Coronary artery (tissue), 2 donors: Measurements from ENCODE around the gene SMIM12.

ENCODE experiments used
- DNase-seq: peaks from one replicate; pipeline ENCODE4 v3.0.0-alpha.2; 2017; ENCODE audit warnings: low spot score
- H3K27ac ChIP-seq, 2 donors: fragments of 200-600 bp; sonication (generic); one replicate each; pipeline ENCODE4 v1.5.1; 2016 to 2019
- H3K4me3 ChIP-seq: fragments of 200-600 bp; sonication (generic); 2 replicates; pipeline ENCODE4 v1.5.1; 2016; ENCODE audit warnings: mild to moderate bottlenecking, moderate library complexity
- TF ChIP-seq, protein P1 (sequence below): fragments of 200-600 bp; sonication (generic); IDR thresholded peaks from one replicate; pipeline ENCODE4 v1.5.1; 2019; ENCODE audit warnings: antibody characterized with exemption

SMIM12 gene

GRCh38 chr1:34806396-34806795 is 53.2 kb downstream of the SMIM12 start:
- no peak for DNase-seq
- TF ChIP-seq, protein P1, sequence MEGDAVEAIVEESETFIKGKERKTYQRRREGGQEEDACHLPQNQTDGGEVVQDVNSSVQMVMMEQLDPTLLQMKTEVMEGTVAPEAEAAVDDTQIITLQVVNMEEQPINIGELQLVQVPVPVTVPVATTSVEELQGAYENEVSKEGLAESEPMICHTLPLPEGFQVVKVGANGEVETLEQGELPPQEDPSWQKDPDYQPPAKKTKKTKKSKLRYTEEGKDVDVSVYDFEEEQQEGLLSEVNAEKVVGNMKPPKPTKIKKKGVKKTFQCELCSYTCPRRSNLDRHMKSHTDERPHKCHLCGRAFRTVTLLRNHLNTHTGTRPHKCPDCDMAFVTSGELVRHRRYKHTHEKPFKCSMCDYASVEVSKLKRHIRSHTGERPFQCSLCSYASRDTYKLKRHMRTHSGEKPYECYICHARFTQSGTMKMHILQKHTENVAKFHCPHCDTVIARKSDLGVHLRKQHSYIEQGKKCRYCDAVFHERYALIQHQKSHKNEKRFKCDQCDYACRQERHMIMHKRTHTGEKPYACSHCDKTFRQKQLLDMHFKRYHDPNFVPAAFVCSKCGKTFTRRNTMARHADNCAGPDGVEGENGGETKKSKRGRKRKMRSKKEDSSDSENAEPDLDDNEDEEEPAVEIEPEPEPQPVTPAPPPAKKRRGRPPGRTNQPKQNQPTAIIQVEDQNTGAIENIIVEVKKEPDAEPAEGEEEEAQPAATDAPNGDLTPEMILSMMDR, result no peak
- H3K4me3 ChIP-seq, result no peak overlapping the region
- H3K27ac ChIP-seq, result peak overlapping the region in 1 of 2 donors; percentile 60

- TF ChIP-seq, protein P1, result no peak
Measured at GRCh38 chr1:34803770-34804169, 55.8 kb downstream of the SMIM12 start.

More at GRCh38 chr1:34803770-34804169, 55.8 kb downstream of the SMIM12 start:
- Histone ChIP-seq H3K27ac (no peak overlapping the region), H3K4me3 (no peak overlapping the region)
- DNase-seq, result no peak
